ENCODE data around the gene ELP2. TPM values are rescaled to one million over a fixed set of nuclear protein-coding genes. Genes with fewer than 3 reads are reported as not detected.
"Not testable (repeated sequence)": the region's sequence is repeated elsewhere in the genome, so short reads cannot be mapped to it uniquely, and the experiment has no call there.

ELP2 gene
- total and polyA plus RNA-seq, 2 of the 8 experiments (the other 6 are each of a cell fraction or from before 2014, with no cell fraction given) = 55.8 to 165 TPM

- TF ChIP-seq ZNF274 (IDR thresholded peaks at IDR 0.05; ENCODE audit: borderline replicate concordance, extremely low read depth, low read length) = no peak
- no peak for TF ChIP-seq ATF3 (IDR thresholded peaks at IDR 0.05; ENCODE audit: insufficient read depth, low read depth, low read length)
- TF ChIP-seq POU5F1 (IDR thresholded peaks at IDR 0.05; ENCODE audit: low read depth, low read length) = no peak
- TF ChIP-seq TAF7 (optimal IDR thresholded peaks at IDR 0.05; ENCODE audit: borderline replicate concordance, low read depth, low read length) = no peak
- no peak for TF ChIP-seq SAP30 (IDR thresholded peaks at IDR 0.05; ENCODE audit: insufficient read depth, insufficient replicate concordance, low read length)
- TF ChIP-seq KDM5A (IDR thresholded peaks at IDR 0.05; ENCODE audit: low read length) = no peak
These were observed 38.1 kb downstream of the ELP2 start (continued) for GRCh38 chr18:36167692-36168218.

- H3K4me1 ChIP-seq (replicated peaks in 1 of 4; ENCODE audit: control insufficient read depth in 3 of 4, insufficient read depth in 4 of 4, low read length in 3 of 4); H3K9me3 ChIP-seq (ENCODE audit: insufficient read depth in 2 of 2, low read depth in 1 of 2, low read length in 1 of 2); CTCF ChIA-PET (ENCODE audit: partially characterized antibody); H3K4me2 ChIP-seq (ENCODE audit: insufficient read depth in 1 of 2, low read depth in 2 of 2, low read length in 2 of 2); H3K23ac ChIP-seq (ENCODE audit: insufficient read length); H4K8ac ChIP-seq (ENCODE audit: extremely low read depth, insufficient read depth, low read length); H3K27me3 ChIP-seq (replicated peaks in 1 of 4; ENCODE audit: control insufficient read depth in 3 of 4, extremely low read depth in 1 of 4, insufficient read depth in 3 of 4, low read length in 3 of 4); H3K4ac ChIP-seq (replicated peaks; ENCODE audit: insufficient read length, low read depth, low read length); H4K91ac ChIP-seq (replicated peaks; ENCODE audit: insufficient read length, low read length); H2BK20ac ChIP-seq (ENCODE audit: low read length); H3K27ac ChIP-seq (ENCODE audit: low read depth, low read length); H3K4me3 ChIP-seq (ENCODE audit: extremely low read depth in 1 of 4, insufficient read depth in 2 of 4, low read depth in 3 of 4, low read length in 4 of 4); H3K9ac ChIP-seq (replicated peaks in 1 of 4; ENCODE audit: extremely low read depth in 1 of 4, low read depth in 3 of 4, low read length in 3 of 4); H3K18ac ChIP-seq (ENCODE audit: extremely low read depth, low read length); H4K20me1 ChIP-seq (replicated peaks in 1 of 2; ENCODE audit: control insufficient read depth in 1 of 2, insufficient read depth in 2 of 2, low read length in 2 of 2); H4K5ac ChIP-seq (ENCODE audit: insufficient read length, low read depth, low read length); H2BK15ac ChIP-seq (ENCODE audit: low read length); H2BK120ac ChIP-seq (replicated peaks; ENCODE audit: low read depth, low read length); H2BK5ac ChIP-seq (ENCODE audit: low read depth, low read length); H3K56ac ChIP-seq (replicated peaks; ENCODE audit: insufficient read length, low read depth, low read length); DNase-seq (ENCODE audit: low read depth in 1 of 2, low spot score in 2 of 2); H2AFZ ChIP-seq (ENCODE audit: low read length); H3K79me1 ChIP-seq (ENCODE audit: low read depth, low read length); H3K23me2 ChIP-seq (ENCODE audit: low read depth, low read length); H2BK12ac ChIP-seq (ENCODE audit: low read depth, low read length); H3K14ac ChIP-seq (ENCODE audit: insufficient read length); H3K79me2 ChIP-seq (ENCODE audit: control insufficient read depth in 1 of 2, insufficient read depth in 2 of 2, low read length in 2 of 2); H2AK5ac ChIP-seq (ENCODE audit: low read depth, low read length); FAIRE-seq: not testable (repeated sequence)
- peaks cover 3 to 74% (median 55%) of the 10 kb centered on the region in 4 experiments; a peak in 7 of 8 replicates for H3K36me3 ChIP-seq (ENCODE audit: control insufficient read depth in 2 of 4, insufficient read depth in 4 of 4, low read length in 3 of 4)
- WGBS, 2 experiments (ENCODE audit: extremely low coverage in 1 of 2, insufficient coverage in 1 of 2, insufficient read length in 1 of 2, insufficient replicate concordance in 2 of 2, low coverage in 1 of 2, low lambda C conversion rate in 2 of 2, missing lambda C conversion rate in 1 of 2) = 93% methylated on average over 3 of the region's 3 CpGs; no CpG with 5 or more reads in 1 of the 2 experiments
- POLR2A ChIA-PET (ENCODE audit: partially characterized antibody) = interaction anchor here (1.3 kb wide), 1 partner anchor 20 kb away, joined by 3 read pairs; no protein-coding TSS in a partner anchor
These were observed 38.6 kb downstream of the ELP2 start for GRCh38 chr18:36168296-36168695.
